Stromal cell of bone marrow (primary cell): ENCODE measurements around the gene DDOST.
"Not testable (repeated sequence)": the region's sequence is repeated elsewhere in the genome, so short reads cannot be mapped to it uniquely, and the experiment has no call there.

Experiments used
- DNase-seq: peaks from one replicate; pipeline ENCODE4 v3.0.0-alpha.2; 2012; ENCODE audit warnings: low read depth

DDOST gene

GRCh38 chr1:20691872-20692271 lies 30.7 kb upstream of the DDOST start:
- DNase-seq = no peak

- no peak for DNase-seq
Measured at GRCh38 chr1:20689645-20690056, 28.5 kb upstream of the DDOST start.

- no peak for DNase-seq
Measured at GRCh38 chr1:20686883-20687725, 25.9 kb upstream of the DDOST start.

- no peak for DNase-seq
Measured at GRCh38 chr1:20685741-20686140, 24.6 kb upstream of the DDOST start.

- DNase-seq = no peak
Measured at GRCh38 chr1:20685099-20685662, 24.0 kb upstream of the DDOST start.

- no peak for DNase-seq
Measured at GRCh38 chr1:20684651-20685050, 23.5 kb upstream of the DDOST start.

- no peak for DNase-seq
Measured at GRCh38 chr1:20684050-20684620, 23.0 kb upstream of the DDOST start.

- DNase-seq = no peak
Measured at GRCh38 chr1:20683614-20684013, 22.4 kb upstream of the DDOST start.

- DNase-seq = no peak
Measured at GRCh38 chr1:20682571-20683236, 21.5 kb upstream of the DDOST start.

GRCh38 chr1:20681999-20682398 lies 20.8 kb upstream of the DDOST start:
- DNase-seq = no peak

GRCh38 chr1:20680269-20680668 lies 19.1 kb upstream of the DDOST start:
- no peak for DNase-seq

- DNase-seq = no peak
Measured at GRCh38 chr1:20678599-20678998, 17.4 kb upstream of the DDOST start.

- not testable (repeated sequence) for DNase-seq
Measured at GRCh38 chr1:20673626-20674025, 12.5 kb upstream of the DDOST start.

GRCh38 chr1:20672265-20672632 lies 11.1 kb upstream of the DDOST start:
- no peak for DNase-seq

GRCh38 chr1:20670936-20671335 lies 9.8 kb upstream of the DDOST start:
- DNase-seq = no peak

- DNase-seq = no peak
Measured at GRCh38 chr1:20668581-20668980, 7.4 kb upstream of the DDOST start.

GRCh38 chr1:20666804-20667203 lies 5.6 kb upstream of the DDOST start:
- DNase-seq = no peak

- no peak for DNase-seq
Measured at GRCh38 chr1:20666146-20666545, 5.0 kb upstream of the DDOST start.

GRCh38 chr1:20665726-20666125 lies 4.6 kb upstream of the DDOST start:
- DNase-seq = no peak

- no peak for DNase-seq
Measured at GRCh38 chr1:20663969-20664715, 3.0 kb upstream of the DDOST start.

GRCh38 chr1:20663365-20663764 lies 2.2 kb upstream of the DDOST start:
- no peak for DNase-seq

GRCh38 chr1:20662110-20662475 lies 924 bp upstream of the DDOST start:
- no peak for DNase-seq
